ENCODE data around the gene SLC29A1.

DNA sequence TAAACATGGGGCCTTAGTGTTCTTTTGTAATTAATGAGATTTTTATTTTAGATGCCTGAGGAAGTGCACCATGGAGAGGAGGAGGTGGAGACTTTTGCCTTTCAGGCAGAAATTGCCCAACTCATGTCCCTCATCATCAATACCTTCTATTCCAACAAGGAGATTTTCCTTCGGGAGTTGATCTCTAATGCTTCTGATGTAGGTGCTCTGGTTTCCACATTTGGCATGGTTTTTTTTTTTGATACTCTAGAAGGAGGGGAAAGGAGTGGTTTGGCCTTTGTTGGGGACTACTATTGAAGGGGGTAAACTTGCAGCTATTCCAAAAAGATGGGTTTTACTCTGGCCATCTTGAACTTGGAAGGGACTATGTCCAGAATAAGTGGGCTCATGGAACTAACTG, 25.2 kb downstream of the SLC29A1 start:
- TF ChIP-seq EGR1 (IDR thresholded peaks at IDR 0.05; ENCODE audit: low read depth in 2 of 2) (no peak), RAD21 (IDR thresholded peaks at IDR 0.05) (no peak)
- TF ChIP-seq, protein P1, sequence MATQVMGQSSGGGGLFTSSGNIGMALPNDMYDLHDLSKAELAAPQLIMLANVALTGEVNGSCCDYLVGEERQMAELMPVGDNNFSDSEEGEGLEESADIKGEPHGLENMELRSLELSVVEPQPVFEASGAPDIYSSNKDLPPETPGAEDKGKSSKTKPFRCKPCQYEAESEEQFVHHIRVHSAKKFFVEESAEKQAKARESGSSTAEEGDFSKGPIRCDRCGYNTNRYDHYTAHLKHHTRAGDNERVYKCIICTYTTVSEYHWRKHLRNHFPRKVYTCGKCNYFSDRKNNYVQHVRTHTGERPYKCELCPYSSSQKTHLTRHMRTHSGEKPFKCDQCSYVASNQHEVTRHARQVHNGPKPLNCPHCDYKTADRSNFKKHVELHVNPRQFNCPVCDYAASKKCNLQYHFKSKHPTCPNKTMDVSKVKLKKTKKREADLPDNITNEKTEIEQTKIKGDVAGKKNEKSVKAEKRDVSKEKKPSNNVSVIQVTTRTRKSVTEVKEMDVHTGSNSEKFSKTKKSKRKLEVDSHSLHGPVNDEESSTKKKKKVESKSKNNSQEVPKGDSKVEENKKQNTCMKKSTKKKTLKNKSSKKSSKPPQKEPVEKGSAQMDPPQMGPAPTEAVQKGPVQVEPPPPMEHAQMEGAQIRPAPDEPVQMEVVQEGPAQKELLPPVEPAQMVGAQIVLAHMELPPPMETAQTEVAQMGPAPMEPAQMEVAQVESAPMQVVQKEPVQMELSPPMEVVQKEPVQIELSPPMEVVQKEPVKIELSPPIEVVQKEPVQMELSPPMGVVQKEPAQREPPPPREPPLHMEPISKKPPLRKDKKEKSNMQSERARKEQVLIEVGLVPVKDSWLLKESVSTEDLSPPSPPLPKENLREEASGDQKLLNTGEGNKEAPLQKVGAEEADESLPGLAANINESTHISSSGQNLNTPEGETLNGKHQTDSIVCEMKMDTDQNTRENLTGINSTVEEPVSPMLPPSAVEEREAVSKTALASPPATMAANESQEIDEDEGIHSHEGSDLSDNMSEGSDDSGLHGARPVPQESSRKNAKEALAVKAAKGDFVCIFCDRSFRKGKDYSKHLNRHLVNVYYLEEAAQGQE (IDR thresholded peaks at IDR 0.05): no peak
- TF ChIP-seq, protein P2, sequence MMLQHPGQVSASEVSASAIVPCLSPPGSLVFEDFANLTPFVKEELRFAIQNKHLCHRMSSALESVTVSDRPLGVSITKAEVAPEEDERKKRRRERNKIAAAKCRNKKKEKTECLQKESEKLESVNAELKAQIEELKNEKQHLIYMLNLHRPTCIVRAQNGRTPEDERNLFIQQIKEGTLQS (IDR thresholded peaks at IDR 0.05): no peak
- TF ChIP-seq, protein P3, sequence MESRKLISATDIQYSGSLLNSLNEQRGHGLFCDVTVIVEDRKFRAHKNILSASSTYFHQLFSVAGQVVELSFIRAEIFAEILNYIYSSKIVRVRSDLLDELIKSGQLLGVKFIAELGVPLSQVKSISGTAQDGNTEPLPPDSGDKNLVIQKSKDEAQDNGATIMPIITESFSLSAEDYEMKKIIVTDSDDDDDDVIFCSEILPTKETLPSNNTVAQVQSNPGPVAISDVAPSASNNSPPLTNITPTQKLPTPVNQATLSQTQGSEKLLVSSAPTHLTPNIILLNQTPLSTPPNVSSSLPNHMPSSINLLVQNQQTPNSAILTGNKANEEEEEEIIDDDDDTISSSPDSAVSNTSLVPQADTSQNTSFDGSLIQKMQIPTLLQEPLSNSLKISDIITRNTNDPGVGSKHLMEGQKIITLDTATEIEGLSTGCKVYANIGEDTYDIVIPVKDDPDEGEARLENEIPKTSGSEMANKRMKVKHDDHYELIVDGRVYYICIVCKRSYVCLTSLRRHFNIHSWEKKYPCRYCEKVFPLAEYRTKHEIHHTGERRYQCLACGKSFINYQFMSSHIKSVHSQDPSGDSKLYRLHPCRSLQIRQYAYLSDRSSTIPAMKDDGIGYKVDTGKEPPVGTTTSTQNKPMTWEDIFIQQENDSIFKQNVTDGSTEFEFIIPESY (IDR thresholded peaks at IDR 0.05): no peak
- TF ChIP-seq, protein P4, sequence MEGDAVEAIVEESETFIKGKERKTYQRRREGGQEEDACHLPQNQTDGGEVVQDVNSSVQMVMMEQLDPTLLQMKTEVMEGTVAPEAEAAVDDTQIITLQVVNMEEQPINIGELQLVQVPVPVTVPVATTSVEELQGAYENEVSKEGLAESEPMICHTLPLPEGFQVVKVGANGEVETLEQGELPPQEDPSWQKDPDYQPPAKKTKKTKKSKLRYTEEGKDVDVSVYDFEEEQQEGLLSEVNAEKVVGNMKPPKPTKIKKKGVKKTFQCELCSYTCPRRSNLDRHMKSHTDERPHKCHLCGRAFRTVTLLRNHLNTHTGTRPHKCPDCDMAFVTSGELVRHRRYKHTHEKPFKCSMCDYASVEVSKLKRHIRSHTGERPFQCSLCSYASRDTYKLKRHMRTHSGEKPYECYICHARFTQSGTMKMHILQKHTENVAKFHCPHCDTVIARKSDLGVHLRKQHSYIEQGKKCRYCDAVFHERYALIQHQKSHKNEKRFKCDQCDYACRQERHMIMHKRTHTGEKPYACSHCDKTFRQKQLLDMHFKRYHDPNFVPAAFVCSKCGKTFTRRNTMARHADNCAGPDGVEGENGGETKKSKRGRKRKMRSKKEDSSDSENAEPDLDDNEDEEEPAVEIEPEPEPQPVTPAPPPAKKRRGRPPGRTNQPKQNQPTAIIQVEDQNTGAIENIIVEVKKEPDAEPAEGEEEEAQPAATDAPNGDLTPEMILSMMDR (IDR thresholded peaks at IDR 0.05; ENCODE audit: low read depth, low read length, missing input control): no peak
